ENCODE data around the gene DOCK3.
"Not testable (repeated sequence)": the region's sequence is repeated elsewhere in the genome, so short reads cannot be mapped to it uniquely, and the experiment has no call there.

The DOCK3 gene

GRCh38 chr3:50811893-50812292 is 137.2 kb downstream of the DOCK3 start:
- no peak for DNase-seq

- DNase-seq: no peak
Observed at GRCh38 chr3:50815844-50816243, 141.1 kb downstream of the DOCK3 start.

GRCh38 chr3:50816894-50817293 is 142.2 kb downstream of the DOCK3 start:
- DNase-seq: no peak

- no peak for DNase-seq
Observed at GRCh38 chr3:50817756-50818529, 143.2 kb downstream of the DOCK3 start.

GRCh38 chr3:50819882-50820281 is 145.2 kb downstream of the DOCK3 start:
- no peak for DNase-seq

- DNase-seq: no peak
Observed at GRCh38 chr3:50825841-50826240, 151.1 kb downstream of the DOCK3 start.

- no peak for DNase-seq
Observed at GRCh38 chr3:50830451-50830850, 155.7 kb downstream of the DOCK3 start.

GRCh38 chr3:50831009-50831408 is 156.3 kb downstream of the DOCK3 start:
- DNase-seq: not testable (repeated sequence)

GRCh38 chr3:50840983-50841489 is 166.3 kb downstream of the DOCK3 start:
- DNase-seq: no peak

GRCh38 chr3:50848308-50848707 is 173.6 kb downstream of the DOCK3 start:
- no peak for DNase-seq

GRCh38 chr3:50850639-50851511 is 176.1 kb downstream of the DOCK3 start:
- no peak for DNase-seq

- DNase-seq: no peak
Observed at GRCh38 chr3:50853936-50854335, 179.2 kb downstream of the DOCK3 start.

GRCh38 chr3:50862221-50862620 is 187.5 kb downstream of the DOCK3 start:
- no peak for DNase-seq

- DNase-seq: no peak
Observed at GRCh38 chr3:50873376-50874157, 198.8 kb downstream of the DOCK3 start.

GRCh38 chr3:50874876-50875275 is 200.1 kb downstream of the DOCK3 start:
- DNase-seq: not testable (repeated sequence)

GRCh38 chr3:50876947-50877346 is 202.2 kb downstream of the DOCK3 start:
- no peak for DNase-seq

GRCh38 chr3:50882733-50883132 is 208.0 kb downstream of the DOCK3 start:
- not testable (repeated sequence) for DNase-seq

GRCh38 chr3:50883755-50884154 is 209.0 kb downstream of the DOCK3 start:
- no peak for DNase-seq

- DNase-seq: no peak
Observed at GRCh38 chr3:50885070-50885850, 210.5 kb downstream of the DOCK3 start.

- no peak for DNase-seq
Observed at GRCh38 chr3:50890688-50891344, 216.1 kb downstream of the DOCK3 start.

GRCh38 chr3:50901097-50901496 is 226.4 kb downstream of the DOCK3 start:
- not testable (repeated sequence) for DNase-seq

GRCh38 chr3:50912746-50913145 is 238.0 kb downstream of the DOCK3 start:
- DNase-seq: no peak

Data from stimulated activated CD4-positive, alpha-beta T cell treated with anti-CD3 and anti-CD28 coated beads, Interleukin-4, amount 100 ng/mL, for 1 hour (primary cell).